NCI-H510A treated with DMSO at 0.1 percent for 48 hours (cell line): ENCODE data around the gene NUP188.
A peak's percentile ranks its signal among the peaks of the same experiment; 100 is the strongest.
"Not testable (repeated sequence)": the region's sequence is repeated elsewhere in the genome, so short reads cannot be mapped to it uniquely, and the experiment has no call there.

ENCODE experiments used
- DNase-seq: peaks from one replicate; lab custom pipeline; 2025; lab: John Stamatoyannopoulos, UW

The NUP188 gene

DNA sequence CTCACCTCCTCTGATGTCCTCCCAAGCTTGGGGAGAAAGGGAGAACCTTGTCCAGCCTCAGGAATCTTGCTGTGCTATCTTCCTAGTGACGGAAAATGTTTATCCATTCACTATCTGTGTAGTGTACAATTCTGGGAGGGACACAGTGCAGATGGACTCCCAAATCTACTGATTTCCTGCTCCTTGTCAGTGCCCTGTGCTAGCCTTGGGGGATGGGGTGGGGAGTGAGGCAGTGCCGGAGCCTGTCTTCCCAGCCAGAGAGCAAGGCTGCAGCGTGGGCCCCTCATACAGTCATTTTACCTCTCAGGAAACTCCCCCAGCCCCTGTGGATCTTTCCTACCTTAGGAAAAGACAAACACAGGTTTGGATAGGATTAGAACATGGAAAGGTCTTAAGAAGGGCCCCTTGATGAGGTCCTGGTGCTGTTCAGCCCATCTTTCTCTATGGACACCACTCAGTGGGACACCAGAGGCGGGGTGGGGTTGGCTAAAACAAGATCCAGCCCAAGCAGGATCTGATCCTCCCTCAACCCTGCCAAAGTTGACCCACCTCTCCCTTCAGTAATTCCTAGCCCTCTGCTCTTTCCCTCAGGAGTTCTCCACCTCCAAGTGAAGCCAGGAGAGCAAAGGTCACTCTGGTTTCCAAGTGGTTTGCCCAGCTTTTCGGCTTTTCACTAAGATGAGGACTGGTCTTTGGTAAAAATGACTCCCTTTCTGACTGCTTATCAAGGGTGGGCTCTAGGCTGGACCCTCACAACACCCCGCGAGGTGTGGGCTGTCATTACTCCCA lies 3.5 kb upstream of the NUP188 start:
- DNase-seq, result no peak

DNA sequence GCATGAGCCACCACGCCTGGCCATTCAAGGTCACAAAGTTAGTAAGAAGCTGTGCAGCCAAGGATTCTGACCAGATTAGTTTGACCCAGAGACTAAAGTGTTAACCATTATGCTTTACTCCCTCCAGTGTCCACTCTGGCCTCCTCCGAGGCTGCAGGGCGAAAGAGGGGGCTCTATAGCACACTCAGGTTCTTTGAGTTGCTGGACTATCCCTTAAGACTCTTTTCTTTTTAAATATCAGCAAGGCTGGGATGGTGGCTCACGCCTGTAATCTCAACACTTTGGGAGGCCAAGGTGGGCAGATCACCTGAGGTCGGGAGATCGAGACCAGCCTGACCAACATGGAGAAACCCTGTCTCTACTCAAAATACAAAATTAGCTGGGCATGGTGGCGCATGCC lies 2.5 kb upstream of the NUP188 start:
- DNase-seq, result not testable (repeated sequence)

DNA sequence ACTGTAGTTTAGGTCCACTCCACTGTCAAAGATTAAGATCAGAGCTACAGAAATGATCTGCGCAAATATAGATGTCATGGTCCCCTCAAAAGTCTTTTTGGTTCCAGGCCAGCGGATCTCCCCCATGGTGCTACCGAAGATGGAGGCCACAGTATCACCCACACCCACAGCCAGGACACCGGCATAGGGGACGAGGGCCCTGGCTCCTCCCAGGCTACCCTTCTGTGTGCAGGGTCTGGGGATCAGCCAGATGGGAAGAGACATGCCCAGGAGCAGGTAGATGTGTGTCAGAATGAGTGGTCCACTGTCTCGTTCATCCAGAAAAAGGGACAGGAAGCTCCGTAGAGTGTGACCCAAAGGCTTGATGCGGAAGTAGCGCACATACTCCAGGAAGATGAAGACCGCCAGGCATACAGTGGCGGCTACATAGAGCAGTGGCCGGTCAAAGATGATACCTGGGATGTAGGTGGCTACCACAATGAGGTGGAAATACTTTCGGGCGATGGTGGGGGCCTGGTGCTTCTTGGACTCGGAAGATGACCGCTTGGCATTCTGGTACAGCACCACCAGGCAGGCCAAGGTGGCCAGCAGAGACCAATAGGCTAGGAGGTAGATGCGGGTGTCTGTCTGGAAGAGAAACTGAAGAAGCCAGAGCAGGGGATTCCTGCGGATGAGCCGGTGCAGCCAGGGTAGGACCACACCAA lies 1.5 kb upstream of the NUP188 start:
- DNase-seq, result no peak

DNA sequence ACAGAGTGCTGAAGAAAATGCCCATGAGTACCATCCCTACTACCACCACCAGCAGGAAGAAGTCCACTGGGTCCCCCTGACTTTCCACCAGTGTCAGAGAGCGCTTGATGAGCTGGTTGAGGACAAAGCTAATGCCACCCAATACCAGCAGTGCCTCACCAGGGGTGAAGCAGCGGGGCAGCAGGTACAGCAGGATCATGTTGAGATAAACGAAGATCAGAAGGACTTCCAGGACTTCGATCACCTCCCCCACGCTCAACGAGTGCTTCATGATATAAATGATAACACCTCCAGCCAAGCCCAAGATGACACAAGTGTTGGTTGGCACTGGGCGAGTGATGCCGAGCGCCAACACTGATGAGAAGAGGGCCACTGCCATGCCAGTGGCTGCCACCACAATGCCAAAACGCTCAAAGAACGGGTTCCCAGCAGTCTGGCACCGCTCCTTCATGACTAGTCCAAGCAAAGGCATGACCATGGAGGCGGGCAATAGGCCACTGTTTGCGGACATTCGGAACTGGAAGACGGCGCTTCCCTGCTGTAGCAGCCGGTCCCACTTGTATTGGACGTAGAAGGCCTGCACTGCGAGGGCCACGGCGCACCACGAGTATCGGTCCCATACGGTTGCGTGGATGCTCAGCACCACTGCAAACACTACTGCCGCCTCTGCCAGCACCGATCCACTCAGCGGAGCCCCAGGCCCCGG lies 775 bp upstream of the NUP188 start:
- DNase-seq, result peak; percentile 17

DNA sequence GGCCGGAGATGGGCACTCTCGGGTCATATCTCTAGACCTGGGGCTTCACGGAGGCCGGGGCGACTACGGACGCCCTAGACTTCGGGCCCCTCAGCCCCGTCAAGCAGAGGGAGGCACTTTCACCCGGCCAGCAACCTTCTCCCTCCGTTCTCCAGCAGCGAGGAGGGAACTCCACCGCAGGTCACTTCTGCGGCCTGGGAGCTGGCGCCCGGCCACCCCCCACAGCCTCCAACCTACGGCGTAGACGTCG lies 297 bp upstream of the NUP188 start:
- no peak for DNase-seq

DNA sequence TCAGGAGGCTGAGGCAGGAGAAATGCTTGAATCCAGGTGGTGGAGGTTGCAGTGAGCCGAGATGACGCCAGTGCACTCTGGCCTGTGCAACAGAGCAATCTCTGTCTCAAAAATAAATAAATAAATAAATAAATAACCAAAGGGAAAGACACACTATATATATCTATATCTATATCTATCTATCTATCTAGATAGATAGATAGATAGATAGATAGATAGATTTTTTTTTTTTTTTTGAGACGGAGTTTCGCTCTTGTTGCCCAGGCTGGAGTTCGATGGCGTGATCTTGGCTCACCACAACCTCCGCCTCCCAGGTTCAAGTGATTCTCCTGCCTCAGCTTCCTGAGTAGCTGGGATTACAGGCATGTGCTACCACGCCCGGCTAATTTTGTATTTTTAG lies 13.9 kb downstream of the NUP188 start:
- not testable (repeated sequence) for DNase-seq

DNA sequence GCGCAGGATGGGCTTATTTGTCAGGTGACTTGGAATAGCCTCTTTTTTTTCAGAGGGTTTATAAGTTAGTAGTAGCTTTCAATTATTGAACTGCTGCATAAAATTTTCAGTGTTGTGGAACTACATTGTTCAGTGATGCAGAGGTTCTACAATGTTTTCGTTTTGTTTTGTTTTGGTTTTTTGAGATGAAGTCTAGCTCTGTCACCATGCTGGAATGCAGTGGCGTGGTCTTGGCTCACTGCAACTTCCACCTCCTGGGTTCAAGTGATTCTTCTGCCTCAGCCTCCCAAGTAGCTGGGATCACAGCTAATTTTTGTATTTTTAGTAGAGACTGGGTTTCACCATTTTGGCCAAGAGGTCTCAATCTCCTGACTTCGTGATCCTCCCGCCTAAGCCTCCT lies 22.0 kb downstream of the NUP188 start:
- no peak for DNase-seq

DNA sequence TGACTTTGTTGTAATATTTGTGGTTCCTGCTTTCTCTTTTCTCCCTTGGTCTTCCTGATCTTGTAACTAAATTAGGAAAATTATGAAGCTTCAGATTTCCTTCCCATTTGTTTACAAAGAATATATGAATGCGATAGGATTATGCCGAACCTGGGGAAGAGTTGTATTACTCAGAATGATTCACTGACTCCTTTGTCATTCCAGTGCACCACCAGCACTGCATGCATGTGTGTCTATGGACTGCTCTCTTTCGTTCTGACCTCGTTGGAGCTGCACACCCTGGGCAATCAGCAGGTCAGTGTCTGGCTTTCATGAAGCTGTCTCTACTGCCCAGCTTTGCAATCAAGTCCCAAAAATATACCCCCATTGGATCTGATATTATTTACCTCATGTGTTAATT lies 25.5 kb downstream of the NUP188 start:
- DNase-seq, result no peak

DNA sequence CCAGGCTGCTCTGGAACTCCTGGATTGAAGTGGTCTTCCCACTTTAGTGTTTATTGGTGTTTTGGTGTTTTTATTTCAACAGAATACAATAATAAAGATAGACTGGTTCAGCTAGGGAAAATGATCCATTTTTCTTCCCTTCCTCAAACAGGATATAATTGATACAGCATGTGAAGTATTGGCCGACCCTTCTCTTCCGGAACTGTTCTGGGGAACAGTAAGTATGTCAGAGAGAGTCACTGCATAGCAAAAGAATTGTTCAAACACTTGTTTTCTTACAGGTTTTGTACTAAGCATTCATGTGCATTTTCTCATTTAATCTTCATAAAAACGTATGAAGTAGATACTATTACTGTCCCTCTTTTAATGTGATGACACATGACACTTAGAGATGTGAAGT lies 31.6 kb downstream of the NUP188 start:
- DNase-seq, result no peak

DNA sequence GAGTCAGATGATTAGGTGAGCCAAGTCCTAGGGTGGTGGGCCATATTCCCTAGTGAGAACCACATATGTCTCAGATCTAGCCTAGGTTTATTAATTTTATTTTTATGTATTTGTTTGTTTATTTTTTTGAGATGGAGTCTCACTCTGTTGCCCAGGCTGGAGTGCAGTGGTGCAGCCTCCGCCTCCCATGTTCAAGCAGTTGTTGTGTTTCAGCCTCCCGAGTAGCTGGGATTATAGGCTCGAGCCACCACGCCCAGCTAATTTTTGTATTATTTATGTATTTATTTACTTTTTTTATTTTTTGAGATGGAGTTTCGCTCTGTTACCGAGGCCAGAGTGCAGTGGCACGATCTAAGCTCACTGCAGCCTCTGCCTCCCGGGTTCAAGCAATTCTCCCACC lies 36.0 kb downstream of the NUP188 start:
- DNase-seq, result no peak

DNA sequence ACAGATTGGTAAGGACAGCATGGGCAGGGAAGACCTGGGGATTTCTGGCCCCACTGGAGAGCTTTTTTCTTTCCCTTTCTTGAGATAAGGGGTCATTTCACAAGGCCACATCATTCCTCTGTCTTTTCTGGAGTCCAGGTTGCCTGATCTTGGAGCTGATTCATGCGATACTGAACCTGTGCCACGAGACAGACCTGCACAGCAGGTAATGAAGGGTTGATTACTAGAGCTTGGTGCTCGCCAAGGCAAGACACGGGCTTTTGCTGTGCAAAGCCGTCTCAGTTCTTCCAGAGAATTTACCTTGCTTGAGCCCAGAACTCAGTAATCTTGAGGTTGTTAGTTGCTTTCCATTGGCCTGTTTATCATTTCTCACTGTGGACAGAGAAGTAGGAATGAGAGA lies 39.2 kb downstream of the NUP188 start:
- no peak for DNase-seq

DNA sequence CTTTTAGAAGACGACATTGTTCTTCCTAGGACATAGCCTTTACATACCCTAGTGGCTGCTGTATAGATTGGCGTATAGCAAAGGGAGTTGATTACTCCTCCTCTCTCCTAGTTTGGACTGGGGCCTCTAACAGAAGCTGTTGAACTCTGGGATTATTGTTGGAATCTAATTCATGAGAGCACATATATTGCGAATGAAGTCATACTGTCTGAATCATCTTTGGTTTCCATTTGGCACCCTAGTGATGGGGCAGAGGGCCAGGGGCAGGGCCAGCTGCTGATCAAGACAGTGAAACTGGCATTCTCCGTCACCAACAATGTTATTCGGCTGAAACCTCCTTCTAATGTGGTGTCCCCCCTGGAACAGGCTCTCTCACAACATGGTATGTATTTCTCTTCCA lies 40.3 kb downstream of the NUP188 start:
- no peak for DNase-seq

DNA sequence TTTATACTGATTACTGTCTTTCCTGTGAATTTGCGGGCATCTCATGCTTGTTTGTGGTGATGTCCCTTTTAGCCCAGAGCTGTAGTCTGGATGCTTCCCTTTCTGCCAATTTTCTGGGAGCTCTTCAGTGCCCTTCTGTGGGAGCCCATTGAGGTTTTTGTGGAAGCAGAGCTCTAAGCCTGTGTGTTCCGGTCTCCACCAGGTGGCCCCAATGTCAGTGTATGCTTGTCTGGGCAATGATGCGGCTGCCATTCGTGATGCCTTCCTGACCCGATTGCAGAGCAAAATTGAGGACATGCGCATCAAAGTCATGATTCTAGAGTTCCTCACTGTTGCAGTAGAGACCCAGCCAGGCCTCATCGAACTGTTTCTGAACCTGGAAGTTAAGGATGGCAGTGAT lies 45.5 kb downstream of the NUP188 start:
- DNase-seq, result no peak

DNA sequence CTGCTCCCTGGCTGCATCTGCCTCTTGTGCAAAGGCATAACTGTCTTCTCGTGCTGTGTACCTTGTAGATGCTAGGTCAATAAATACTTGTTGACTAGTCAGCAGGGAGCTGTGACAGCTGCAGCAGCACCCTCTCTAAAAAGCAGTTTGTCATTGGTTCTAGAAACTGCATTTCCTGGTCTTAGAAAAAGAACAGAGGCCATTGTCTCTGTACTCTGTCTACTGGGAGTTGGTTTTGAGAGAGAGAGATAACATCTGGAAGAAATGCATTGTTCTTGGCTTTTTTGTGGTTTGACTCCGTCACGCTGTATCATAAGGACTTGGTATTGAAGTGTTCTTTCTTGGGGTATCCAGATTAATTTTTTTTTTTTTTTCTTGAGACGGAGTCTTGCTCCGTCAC lies 48.3 kb downstream of the NUP188 start:
- DNase-seq, result peak; percentile 8

DNA sequence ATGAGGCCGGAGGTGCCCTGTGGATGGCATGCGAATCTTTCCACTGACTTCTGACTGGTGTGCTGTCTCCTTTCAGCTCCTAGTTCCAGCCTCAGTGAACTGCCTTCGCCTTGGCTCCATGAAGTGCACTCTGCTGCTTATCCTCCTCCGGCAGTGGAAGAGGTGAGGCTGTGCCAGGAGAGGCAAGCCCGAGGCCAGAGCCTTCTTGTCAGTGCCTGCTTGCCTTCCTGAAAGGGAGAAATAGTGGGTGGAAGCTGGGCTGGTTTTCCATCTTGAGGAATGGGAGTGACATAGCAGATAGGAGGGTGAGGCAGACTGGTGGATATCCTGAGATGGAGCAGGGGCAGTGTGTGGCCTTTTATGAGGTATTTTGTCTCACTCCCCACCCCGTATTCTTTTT lies 51.0 kb downstream of the NUP188 start:
- no peak for DNase-seq

DNA sequence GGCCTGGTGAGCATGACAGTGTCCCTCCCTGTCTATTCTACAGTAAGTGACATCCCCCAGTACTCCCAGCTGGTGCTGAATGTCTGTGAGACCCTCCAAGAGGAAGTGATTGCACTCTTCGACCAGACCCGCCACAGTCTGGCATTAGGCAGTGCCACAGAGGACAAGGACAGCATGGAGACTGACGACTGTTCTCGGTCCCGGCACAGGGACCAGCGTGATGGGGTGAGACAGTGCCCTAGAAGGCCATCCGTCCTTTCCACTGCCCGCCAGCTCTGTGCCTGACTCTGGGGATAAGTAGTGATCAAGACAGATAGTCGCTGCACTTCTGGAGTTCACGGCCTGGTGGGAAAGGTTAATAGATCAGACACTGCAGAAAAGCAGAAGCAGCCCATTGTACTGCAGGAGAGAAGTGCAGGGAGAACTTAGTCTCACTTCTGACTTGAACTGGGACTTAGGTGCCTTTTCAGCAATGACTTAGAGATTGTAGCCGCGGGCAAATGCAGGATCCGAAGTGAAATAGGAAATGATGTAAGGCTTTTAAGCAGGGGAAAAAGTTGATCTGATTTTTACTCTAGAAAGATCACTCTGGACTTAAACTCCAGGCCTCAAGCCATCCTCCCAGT lies 52.2 kb downstream of the NUP188 start:
- no peak for DNase-seq

DNA sequence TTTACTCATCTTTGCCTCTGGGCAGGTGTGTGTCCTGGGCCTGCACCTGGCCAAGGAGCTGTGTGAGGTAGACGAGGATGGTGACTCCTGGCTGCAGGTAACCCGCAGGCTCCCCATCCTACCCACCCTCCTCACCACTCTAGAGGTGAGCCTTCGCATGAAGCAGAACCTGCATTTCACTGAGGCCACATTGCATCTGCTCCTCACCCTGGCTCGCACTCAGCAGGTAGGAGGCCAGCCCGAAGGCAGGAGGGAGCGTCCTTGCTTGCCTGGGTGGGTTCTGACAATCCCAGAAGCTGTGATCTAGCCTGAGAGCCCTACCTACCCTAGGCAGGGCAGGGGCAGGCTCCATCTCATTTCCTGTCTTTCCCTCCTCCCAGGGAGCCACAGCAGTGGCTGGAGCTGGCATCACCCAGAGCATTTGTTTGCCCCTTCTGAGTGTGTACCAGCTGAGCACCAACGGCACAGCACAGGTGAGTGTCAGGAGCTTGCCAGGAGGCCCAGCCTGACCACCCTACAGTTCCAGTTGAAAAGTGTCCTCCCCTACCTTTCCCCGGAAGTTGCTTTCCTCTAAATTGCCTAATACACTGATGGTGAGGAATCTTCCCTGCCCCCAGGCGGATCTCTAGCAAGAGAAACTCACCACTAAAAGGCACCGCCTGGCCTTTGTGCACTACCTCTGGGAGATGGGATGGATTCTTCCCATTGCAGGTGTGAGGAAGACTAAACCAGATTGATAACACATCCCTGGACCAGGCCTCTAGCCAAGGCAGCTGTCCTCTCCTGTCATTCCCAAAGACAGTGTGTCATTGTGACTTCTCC lies 54.2 kb downstream of the NUP188 start:
- DNase-seq, result no peak

DNA sequence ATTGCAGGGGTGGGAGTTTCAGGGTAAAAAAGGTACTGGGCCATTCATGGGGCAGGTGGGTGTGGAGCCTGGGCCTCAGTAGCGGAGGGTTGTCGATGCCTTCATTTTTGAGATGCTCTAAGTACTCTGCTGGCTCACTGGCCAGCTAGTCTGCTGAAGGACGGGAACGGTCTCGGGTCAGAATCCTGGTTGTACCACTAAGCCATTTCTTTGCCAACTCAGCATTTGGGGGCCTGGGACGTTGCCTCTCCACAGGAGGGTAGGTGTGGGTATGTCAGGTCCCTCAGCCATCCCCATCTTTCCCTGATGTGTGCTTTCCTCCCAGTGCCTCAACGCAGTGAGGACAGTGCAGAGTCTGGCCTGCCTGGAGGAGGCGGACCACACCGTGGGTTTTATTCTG lies 55.5 kb downstream of the NUP188 start:
- DNase-seq, result no peak

DNA sequence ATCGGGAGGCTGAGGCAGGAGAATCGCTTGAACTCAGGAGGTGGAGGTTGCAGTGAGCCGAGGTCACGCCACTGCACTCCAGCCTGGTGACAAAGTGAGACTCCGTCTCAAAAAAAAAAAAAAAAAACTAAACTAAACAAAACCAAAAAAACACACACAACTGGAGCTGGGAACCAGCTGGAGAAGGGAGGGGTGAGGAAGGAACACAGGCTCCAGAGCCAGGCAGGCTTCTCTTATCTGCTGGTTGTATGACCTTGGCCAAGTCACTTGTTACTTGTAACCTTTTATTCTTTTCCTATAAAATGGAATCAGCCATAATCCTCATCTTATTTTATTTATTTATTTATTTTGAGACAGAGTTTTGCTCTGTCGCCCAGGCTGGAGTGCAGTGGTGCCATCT lies 56.7 kb downstream of the NUP188 start:
- not testable (repeated sequence) for DNase-seq

DNA sequence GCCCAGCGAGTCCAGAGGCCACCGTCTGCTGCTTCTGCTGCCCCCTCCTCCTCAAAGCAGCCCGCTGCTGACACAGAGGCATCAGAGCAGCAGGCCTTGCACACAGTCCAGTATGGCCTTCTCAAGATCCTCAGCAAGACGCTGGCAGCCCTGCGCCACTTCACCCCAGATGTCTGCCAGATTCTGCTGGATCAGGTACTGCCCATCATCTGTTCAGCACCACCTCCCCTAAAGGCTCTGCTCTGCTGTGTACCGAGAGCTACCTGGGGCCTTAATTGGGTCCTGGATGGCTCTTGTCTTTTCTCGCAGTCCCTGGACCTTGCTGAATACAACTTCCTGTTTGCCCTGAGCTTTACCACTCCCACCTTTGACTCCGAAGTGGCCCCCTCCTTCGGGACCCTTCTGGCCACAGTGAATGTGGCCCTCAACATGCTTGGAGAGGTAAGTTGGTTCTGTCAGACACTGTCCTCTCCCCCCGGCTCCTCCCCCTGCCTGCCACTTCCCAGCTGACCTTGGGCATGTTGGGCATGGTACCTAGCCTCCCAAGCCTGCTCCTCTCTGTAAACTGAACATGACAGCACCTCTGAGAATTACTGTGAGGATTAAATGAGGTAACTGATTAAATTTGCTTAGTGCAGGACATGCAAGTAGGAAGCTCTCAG lies 58.0 kb downstream of the NUP188 start:
- DNase-seq, result no peak

DNA sequence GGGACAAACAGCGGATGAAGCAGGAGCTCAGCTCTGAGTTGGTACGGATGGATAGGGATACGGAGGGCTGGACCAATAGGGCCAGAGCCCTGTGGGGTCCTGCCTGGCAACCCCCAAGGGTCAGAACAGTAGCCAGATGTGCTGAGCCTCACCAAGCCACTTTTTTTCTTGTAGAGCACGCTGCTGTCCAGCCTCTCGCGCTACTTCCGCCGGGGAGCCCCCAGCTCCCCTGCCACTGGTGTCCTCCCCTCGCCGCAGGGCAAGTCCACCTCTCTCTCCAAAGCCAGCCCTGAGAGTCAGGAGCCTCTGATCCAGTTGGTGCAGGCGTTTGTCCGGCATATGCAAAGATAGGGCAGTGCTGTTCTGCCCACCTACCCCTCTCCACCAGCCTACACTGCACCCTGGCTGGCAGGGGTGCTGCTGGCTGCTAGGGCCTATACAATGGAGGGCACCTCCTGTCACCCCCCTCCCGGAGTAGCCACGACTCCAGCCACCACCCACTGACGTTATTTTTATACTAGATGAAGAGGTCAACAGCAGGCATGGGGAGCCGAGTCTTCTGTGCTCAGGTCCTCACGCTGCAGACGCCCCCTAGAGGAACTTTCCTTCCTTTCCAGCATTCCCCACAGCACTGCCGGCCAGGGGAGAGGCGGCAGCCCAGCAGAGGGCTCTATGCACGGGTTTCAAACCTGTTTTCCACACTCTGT lies 59.0 kb downstream of the NUP188 start:
- peak; percentile 77 for DNase-seq
